ENCODE measurements around the gene ITCH. TPM values are rescaled to one million over a fixed set of nuclear protein-coding genes. Genes with fewer than 3 reads are reported as not detected.

The ITCH gene
- total RNA-seq (2022; extraction: Qiagen RNA extraction; ENCODE audit: low read depth) = 25.8 to 38.8 TPM (median 33.2 TPM) in 5 replicates

GRCh38 chr20:34363062-34363464 lies at the start of gene ITCH:
ITCH (plus strand) TSS chr20:34363273; CDS start chr20:34393812, 30,539 bp downstream.

GRCh38 chr20:34516247-34517113 lies 153.4 kb downstream of the ITCH start, which contains the start of gene DYNLRB1:
DYNLRB1 (plus strand) TSS chr20:34516422; CDS start chr20:34516459, 37 bp downstream.

GRCh38 chr20:34558320-34559218 lies 195.5 kb downstream of the ITCH start, which contains the start of gene MAP1LC3A:
MAP1LC3A (plus strand) TSS chr20:34558718; CDS start chr20:34558869, 151 bp downstream.

Other genes with a start within 250 kb of the ITCH start
- gene ASIP, start 121.8 kb upstream of the ITCH start, total RNA-seq (2022; extraction: Qiagen RNA extraction; ENCODE audit: low read depth) = not detected in 5 replicates
- 312 to 349 TPM (median 333 TPM) in 5 replicates for gene AHCY, start 59.9 kb upstream of the ITCH start, total RNA-seq (2022; extraction: Qiagen RNA extraction; ENCODE audit: low read depth)
- 215 to 238 TPM (median 224 TPM) in 5 replicates for gene DYNLRB1, start 153.1 kb downstream of the ITCH start, total RNA-seq (2022; extraction: Qiagen RNA extraction; ENCODE audit: low read depth)
- gene MAP1LC3A, start 195.4 kb downstream of the ITCH start, total RNA-seq (2022; extraction: Qiagen RNA extraction; ENCODE audit: low read depth) = 20.6 to 26.9 TPM (median 25.4 TPM) in 5 replicates